GM10248 (cell line): ENCODE data around the gene MRPL34.

Experiments
- CTCF ChIA-PET: fragments of 300-600 bp; sonication (Branson Sonifier 250); formaldehyde crosslinking; extraction: SDS; loops from one replicate; lab custom pipeline; 2021; ENCODE audit warnings: antibody characterized with exemption; lab: Yijun Ruan, JAX
- POLR2A ChIA-PET: fragments of 350-650 bp; sonication (Branson Sonifier 250); formaldehyde crosslinking; extraction: SDS; loops from one replicate; lab custom pipeline; 2020; ENCODE audit warnings: antibody characterized with exemption; lab: Yijun Ruan, JAX
- DNase-seq: peaks from one replicate; pipeline ENCODE4 v3.0.0; 2012; ENCODE audit errors: extremely low spot score
- CTCF ChIP-seq: IDR thresholded peaks from 2 replicates; pipeline ENCODE4 v1.5.1; 2012; ENCODE audit warnings: mild to moderate bottlenecking, low read depth; ENCODE audit errors: extremely low read depth, missing control alignments, control extremely low read depth

The MRPL34 gene

GRCh38 chr19:17306285-17306714 lies 628 bp downstream of the MRPL34 start:
- CTCF ChIA-PET: interaction anchor here (1.1 to 2.6 kb wide), 6 partner anchors 9 to 160 kb away, joined by 3 to 10 read pairs (median 4); partner anchors contain the start of gene ANO8
- POLR2A ChIA-PET: interaction anchor here (0.7 kb wide), 2 partner anchors 190 to 694 kb away, joined by 3 to 4 read pairs; no protein-coding TSS in a partner anchor
- no peak for TF ChIP-seq CTCF
- no peak for DNase-seq

- ChIA-PET CTCF (interaction anchor here (0.7 to 1.6 kb wide), 4 partner anchors 15 to 81 kb away, joined by 3 to 10 read pairs (median 4); no protein-coding TSS in a partner anchor), POLR2A (no interaction called here)
- no peak for DNase-seq
- TF ChIP-seq CTCF: no peak
Observed at GRCh38 chr19:17307876-17308377, 2.3 kb downstream of the MRPL34 start.

GRCh38 chr19:17309198-17309964 lies 3.7 kb downstream of the MRPL34 start, which contains the start of gene DDA1:
Gene DDA1, plus strand, starts transcription at chr19:17309563. Its CDS starts 92 bp downstream, at chr19:17309655.
- TF ChIP-seq CTCF: no peak
- DNase-seq: peak; percentile 98
- ChIA-PET POLR2A (interaction anchor here (0.6 to 1.2 kb wide), 7 partner anchors 12 to 972 kb away, joined by 3 to 6 read pairs (median 4); partner anchors contain the start of genes ANKLE1, BABAM1, BST2 and JUND), CTCF (interaction anchor here (0.6 to 1.8 kb wide), 9 partner anchors 16 to 594 kb away, joined by 3 to 5 read pairs (median 3); partner anchors contain the start of gene BABAM1)

GRCh38 chr19:17309965-17310461 lies 4.3 kb downstream of the MRPL34 start:
- ChIA-PET POLR2A (no interaction called here), CTCF (interaction anchor here (1.8 kb wide), 1 partner anchor 36 kb away, joined by 4 read pairs; no protein-coding TSS in a partner anchor)
- TF ChIP-seq CTCF: no peak
- no peak for DNase-seq

GRCh38 chr19:17311455-17312188 lies 6.0 kb downstream of the MRPL34 start:
- TF ChIP-seq CTCF: no peak
- DNase-seq: no peak
- ChIA-PET POLR2A (no interaction called here), CTCF (interaction anchor here (1.2 kb wide), 1 partner anchor 51 kb away, joined by 3 read pairs; no protein-coding TSS in a partner anchor)
